NT2/D1 (cell line): ENCODE results near the gene CEP162.

ENCODE experiments used
- SUZ12 ChIP-seq: IDR thresholded peaks from 2 replicates; pipeline ENCODE4 v1.6.1; 2011; ENCODE audit not compliant: insufficient read length, insufficient read depth; ENCODE audit errors: extremely low read depth
- YY1 ChIP-seq: IDR thresholded peaks from 2 replicates; pipeline ENCODE4 v1.6.1; 2011; ENCODE audit not compliant: insufficient read length, insufficient read depth

- TF ChIP-seq SUZ12 (no peak), YY1 (no peak)
Measured at GRCh38 chr6:84249724-84250123, 22.3 kb upstream of the CEP162 start.
